HG03469 (cell line): ENCODE measurements around the gene SHMT1.
"Not testable (repeated sequence)": the region's sequence is repeated elsewhere in the genome, so short reads cannot be mapped to it uniquely, and the experiment has no call there.

ENCODE experiments used
- ATAC-seq: cut with Tn5 transposase; IDR thresholded peaks from one replicate; pipeline ENCODE4 v1.9.1; 2021; ENCODE audit warnings: mild to moderate bottlenecking, moderate library complexity, moderate number of reproducible peaks; ENCODE audit not compliant: unreplicated experiment

SHMT1 gene

DNA sequence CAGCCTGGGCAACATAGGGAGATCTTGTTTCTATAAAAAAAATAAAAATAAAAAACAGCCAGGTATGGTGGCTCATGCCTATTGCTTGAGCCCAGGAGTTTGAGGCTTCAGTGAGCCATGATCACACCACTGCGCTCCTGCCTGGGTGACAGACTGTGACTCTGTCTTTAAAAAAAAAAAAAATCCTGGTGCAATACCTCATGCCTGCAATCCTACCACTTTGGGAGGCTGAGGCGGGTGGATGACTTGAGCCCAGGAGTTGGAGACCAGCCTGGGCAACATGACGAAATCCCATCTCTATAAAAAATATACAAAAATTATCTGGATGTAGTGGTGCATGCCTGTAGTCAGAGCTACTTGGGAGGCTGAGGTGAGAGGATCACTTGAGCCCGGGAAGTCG, 15.3 kb upstream of the SHMT1 start:
- not testable (repeated sequence) for ATAC-seq

DNA sequence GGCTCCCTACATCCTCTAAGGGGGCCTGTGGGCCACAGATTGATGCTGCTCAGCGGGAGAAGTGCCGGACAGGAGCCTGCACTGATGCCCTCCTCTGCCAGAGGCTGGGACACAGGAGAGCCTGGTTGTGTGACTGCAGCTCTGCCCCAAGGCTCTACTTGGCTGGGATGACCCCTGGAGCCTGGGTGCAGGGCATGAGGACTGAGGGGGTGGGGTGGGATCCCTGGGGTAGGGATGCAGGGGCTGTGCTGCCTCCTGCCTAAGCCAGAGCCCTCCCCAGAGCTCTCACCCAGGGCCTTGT, 14.8 kb upstream of the SHMT1 start:
- no peak for ATAC-seq

DNA sequence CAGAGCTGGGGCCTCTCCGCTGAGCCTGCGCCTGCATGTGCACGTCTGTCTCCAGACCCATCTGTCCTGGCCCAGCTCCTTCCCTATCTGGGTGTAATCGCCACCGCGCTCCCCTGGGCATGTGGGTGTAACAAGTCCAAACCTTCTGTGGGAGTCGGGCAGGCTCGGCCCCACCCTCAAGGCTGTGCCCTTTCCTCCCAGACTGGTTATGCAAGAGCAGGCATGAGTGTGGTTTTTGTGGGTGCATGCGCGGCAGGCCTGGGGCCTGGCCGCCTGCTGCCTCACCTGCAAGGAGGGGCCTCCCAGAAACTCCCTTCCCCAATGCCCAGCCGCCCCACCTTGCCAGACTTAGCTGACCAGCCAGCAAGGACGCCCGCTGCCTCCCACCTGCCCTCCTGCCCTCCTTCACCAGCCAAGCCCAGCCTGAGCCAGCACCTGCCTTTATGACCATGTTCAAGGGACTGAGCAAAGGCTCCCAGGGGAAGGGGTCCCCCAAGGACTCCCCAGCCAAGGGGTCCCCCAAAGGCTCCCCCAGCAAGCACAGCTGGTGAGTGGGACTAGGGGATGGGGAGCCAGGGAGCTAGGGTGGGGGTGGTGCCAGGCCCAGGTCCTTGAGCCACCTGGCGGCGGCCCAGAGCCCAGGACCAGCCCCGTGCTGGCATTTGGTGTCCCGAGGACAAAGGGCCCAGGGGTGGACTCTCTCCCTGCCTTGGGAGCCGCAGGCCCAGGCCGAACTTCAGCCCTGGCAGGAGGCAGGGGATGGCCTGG, 14.3 kb upstream of the SHMT1 start, which contains the start of gene EVPLL:
Gene EVPLL (plus strand): TSS at position 342 of the 768 bp plus-strand sequence. CDS start 3,160 bp downstream, outside the sequence.
- no peak for ATAC-seq

DNA sequence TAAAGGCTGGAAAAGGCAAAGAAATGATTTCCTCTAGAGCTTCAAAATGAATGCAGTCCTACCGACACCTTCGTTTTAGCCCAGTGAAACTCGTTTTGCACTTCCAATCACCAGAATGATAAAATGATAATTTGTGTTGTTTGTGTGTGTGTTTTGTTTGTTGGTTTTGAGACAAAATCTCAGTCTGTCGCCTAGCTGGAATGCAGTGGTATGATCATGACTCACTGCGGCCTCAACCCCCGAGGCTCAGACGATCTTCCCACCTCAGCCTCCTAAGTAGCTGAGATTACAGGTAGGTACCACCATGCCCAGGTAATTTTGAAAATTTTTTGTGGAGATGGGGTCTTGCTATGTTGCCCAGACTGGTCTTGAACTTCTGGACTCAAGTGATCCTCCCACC, 10.9 kb upstream of the SHMT1 start:
- no peak for ATAC-seq

DNA sequence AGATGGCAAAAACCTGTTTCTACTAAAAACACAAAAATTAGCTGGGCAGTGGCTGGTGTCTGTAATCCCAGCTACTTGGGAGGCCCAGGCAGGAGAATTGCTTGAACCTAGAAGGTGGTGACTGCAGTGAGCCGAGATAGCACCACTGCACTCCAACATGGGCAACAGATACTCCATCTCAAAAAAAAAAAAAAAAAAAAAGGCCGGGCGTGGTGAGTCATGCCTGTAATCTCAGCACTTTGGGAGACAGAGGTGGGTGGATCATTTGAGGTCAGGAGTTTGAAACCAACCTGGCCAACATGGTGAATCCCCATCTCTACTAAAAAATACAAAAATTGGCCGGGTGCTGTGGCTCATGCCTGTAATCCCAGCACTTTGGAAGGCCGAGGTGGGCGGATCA, 9.8 kb upstream of the SHMT1 start:
- ATAC-seq: not testable (repeated sequence)

DNA sequence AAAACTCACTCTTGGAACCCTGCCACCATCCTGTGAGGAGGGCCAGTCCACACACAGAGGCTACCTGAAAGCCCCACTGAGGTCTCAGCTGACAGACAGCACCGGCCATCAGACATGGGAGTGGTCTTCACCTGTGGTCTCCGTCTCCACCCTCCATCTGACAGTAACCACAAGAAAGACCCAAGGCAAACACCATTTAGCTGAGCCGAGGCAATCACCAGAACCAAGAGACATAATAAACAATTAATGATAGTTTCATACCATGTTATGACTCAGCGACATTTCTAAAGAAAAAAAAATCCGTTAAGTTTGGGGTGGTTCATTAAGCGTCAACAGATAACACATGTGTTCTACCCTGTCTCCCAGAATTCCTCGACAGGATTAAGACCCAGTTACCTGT, 8.1 kb upstream of the SHMT1 start:
- no peak for ATAC-seq

DNA sequence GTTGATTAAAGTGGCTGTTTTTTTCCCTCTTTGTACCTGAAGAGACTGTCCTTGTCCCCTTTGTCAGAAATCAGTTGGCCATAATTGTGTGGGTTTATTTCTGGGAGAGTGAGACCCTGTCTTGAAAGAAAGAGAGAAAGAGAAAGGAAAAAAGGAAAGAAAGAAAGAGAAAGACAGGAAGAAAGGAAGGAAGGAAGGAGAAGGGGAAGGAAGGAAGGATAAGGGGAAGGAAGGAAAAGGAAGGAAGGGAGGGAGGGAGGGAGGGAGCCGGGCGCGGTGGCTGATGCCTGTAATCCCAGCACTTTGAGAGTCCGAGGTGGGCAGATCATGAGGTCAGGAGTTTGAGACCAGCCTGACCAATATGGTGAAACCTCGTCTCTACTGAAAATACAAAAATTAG, 7.4 kb upstream of the SHMT1 start:
- no peak for ATAC-seq

DNA sequence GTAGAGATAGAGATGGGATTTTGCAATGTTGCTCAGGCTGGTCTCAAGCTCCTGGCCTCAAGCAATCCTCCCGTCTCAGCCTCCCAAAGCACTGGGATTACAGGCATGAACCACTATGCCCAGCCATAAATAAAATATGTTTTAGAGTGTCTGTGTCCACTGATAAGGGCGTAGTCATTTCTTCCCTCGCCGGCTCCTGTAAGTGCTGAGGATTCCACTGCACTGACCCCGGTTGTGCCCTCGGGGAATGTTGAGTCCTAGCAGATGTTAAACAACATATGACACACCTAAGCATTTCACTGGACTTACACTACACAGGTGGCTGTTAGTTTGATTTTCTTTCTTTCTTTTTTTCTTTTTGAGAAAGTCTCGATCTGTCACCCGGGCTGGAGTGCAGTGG, 5.6 kb upstream of the SHMT1 start:
- no peak for ATAC-seq

DNA sequence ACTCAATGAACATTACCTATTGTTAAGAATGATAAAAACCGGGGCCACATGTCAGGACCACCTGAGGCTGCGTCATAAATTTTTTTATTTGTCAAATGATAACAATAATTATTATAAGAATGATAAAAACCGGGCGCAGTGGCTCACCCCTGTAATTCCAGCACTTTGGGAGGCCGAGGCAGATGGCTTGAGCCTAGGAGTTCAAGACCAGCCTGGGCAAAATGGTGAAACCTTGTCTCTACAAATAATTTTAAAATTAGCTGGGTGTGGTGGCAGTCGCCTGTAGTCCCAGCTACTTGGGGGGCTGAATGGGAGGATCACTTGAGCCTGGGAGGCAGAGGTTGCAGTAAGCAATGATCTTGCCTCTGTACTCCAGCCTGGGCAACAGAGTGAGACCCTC, 816 bp upstream of the SHMT1 start:
- no peak for ATAC-seq

DNA sequence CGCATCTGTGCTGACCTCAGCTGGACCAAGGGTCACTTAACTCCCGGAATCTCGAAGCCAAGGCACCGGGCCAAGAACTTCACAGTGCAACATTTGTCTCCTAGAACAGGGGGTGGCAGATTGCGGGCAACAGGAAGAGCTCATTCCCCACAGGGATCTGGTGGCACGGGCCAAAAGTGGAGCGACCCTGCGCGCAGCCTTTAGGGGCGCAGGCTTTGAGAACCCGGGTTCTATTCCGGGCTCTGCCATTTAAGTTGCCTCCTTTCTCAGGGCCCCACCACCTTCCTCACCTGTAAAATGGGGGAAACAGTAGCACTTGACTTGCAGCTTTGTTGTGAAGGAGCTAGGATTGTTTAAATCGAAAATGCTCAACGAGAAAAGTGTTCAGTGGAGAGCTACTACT, 651 bp downstream of the SHMT1 start:
- ATAC-seq: no peak

DNA sequence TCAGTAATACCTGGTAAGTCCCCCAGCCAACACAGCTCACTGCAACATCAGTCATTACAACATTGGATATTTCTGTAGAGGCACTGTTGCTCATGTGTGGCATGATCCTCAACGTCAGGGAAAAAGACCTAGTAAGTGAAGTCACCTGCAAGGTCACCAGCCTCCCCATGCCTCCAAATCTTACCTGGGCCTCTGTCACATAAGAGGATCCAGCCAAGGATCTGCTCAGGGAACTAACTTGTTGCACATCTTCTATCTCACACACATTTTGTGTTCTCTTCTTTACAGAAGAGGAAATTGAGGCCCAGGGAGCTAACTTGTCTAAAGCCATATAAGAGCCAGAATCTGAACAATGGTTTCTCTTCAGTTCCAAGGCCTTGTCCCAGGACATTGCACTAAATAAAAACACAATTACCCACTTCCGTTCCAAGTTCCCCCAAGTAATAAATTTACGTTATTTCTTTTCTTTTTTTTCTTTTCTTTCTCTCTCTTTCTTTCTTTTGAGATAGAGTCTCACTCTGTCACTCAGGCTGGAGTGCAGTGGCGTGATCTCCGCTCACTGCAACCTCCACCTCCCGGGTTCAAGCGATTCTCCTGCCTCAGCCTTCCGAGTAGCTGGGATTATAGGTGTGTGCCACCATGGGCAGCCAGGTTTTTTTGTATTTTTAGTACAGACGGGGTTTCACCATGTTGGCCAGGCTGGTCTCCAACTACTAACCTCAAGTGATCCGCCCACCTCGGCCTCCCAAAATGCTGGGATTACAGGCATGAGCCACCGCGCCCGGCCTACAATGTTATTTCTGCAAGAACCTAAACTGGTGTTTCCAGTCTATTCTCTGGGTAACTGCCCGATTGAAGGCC, 1.3 kb downstream of the SHMT1 start:
- no peak for ATAC-seq

DNA sequence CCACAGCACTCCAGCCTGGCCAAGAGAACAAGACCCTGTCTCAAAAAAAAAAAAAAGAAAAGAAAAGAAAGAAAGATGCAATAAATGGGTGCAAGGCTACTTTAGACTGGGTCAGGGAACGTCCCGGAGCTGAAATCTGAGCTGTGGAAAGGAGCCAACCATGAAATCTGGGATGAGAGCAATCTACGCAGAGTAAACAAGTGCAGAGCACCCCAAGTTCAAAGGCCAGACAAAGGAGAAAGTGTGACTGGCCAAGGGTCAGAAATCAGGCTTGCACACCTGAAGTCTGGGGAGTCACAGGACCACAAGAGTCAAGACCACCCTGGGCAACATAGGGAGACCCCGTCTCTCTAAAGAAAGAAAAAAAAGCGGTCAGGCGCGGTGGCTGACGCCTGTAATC, 2.8 kb downstream of the SHMT1 start:
- no peak for ATAC-seq

DNA sequence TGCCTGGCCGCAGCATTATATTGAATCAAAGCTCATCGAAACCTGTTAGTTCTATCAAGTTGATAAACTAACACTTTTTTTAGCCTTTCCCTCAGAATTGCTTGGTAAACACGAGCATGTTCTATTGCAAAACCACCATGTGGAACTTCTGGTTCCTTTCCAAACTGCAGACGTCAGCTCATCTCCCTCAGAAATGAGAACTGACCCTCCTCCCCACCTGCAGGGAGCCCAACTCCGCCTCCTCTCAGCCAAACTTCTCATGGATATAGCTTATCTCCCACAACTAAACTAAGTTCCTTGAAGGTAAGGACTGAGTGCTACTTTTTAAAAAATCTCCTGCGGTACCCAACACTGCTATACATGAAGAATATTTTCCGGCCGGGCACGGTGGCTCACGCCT, 6.7 kb downstream of the SHMT1 start:
- ATAC-seq: no peak

DNA sequence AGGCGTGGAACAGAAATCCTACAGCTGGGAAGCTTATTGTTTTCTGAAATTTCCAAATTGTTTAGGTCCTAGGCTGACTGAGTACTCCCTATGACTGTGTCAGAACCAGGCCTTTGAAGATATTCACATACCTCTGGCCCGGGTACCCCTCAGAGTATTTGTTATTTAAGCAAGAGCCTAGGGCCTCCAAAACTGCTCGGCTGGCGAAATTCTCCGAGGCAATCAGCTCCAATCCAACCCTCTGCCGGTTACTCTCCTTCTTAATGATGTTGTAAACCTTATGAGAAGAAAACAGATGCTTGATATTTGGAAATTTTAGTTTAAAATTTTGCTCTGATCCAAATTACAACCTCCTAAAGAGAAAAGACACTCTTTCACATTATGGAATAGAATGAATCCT, 9.8 kb downstream of the SHMT1 start:
- no peak for ATAC-seq

DNA sequence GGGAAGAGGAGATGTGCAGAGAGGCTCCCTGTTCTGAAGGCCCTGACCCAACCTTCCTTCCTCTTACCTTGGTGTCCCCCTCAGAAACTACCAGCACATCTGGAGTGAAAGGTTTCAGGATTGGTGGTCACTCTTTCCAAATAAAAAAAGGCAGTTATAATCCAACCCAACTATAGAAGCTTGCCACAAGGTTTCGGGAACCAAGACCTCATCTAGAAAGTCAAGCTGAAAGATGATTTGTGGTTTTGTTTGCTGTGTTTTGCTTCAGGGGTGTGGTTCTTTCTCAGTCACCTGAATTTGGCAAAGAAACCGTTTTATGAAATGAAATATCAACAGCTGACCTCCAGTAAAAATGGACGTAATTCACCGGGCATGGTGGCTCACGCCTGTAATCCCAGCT, 19.3 kb downstream of the SHMT1 start:
- ATAC-seq: no peak

DNA sequence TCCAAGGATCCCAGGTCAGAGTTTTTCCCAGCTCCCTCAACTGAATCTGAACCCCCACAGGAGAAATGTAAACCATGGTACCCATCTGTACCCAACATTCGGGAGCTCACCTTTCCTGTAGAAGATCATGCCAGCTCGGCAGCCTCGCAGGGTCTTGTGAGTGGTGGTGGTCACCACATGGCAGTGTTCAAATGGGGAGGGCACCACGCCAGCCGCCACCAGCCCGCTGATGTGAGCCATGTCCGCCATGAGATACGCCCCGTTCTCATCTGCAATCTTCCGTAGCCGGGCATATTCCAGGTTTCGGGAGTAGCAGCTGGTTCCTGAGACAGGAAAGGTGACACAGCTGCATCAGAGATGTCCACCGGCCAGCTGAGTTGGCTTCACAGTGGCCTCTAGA, 23.4 kb downstream of the SHMT1 start:
- no peak for ATAC-seq

DNA sequence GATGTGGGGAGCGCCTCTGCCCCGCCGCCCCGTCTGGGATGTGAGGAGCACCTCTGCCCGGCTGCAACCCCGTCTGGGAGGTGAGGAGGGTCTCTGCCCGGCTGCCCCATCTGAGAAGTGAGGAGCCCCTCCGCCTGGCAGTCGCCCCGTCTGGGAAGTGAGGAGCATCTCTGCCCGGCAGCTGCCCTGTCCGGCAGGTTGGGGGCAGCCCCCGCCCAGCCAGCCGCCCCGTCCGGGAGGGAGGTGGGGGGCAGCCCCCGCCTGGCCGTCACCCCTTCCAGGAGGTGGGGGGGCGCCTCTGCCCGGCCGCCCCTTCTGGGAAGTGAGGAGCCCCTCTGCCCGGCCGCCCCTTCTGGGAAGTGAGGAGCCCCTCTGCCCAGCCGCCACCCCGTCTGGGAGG, 25.2 kb downstream of the SHMT1 start:
- ATAC-seq: not testable (repeated sequence)

DNA sequence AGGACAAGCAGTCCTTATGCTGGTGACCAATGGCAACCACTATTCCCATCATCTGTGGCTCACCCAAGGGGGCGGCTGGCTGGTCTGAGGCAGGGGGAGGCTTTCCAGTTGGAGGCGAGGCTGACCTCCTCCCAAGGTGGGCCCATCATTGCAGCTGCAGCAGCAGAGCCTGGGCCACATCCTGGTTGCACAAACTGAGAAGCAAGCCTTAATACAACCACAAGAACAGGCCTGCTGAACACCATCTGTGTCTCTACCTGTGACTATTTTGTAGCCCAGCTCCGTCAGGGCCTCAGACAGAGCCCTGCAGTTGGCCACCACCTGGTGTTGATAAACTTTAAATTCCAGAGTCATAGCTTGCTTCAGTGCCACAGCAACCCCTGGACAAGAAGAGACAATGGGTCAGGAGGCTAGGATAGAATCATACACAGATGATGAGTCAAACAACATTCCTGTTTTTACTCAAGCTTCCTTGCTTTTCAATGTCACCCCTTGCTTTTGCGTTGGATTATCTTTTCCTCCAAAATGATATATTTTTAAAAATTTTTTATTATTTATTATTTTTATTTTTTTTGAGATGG, 30.4 kb downstream of the SHMT1 start:
- ATAC-seq: no peak

DNA sequence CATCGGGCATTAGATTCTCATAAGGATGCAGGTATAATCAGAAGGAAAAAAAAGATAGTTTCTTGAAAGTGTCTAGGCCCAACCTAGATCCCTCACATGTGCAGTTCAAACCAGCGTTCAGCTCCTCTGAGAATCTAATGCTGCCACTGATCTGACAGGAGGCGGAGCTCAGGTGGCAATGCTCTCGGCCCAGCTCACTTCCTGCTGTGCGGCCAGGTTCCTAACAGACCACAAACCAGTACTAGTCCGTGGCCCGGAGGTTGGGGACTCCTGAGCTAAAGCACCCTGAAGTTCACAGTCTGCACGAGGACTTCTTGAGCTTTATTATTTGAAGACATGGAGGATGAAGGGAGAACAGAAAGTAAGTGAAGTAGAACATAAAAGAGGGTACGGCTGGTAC, 31.5 kb downstream of the SHMT1 start:
- no peak for ATAC-seq

DNA sequence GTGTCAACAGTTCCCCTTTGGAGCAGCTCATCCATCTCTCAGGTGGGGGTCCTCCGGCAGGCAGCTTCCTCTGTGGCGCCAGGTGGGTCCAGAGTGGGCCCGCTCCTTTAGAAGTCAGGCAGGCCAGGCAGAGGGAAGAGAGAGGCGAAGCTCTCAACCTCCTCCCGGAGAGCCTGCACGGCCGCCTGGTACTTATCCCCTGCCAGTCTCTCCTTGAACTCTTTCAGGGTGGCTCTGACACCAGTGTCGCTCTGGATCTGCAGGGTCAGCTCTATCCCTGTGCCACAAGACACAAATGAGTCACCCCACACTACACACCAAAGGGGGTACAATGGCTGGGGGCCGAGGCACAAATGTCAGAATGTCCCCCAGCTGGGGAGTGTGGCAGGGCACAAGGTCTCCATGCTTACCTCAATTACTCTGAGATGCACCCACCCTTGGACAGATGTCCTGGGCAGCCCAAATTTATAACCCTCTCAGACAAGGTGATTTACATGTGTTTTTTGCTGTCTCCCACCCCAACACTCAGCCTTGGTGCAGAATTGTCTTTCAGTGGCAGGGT, 34.6 kb downstream of the SHMT1 start:
- no peak for ATAC-seq

DNA sequence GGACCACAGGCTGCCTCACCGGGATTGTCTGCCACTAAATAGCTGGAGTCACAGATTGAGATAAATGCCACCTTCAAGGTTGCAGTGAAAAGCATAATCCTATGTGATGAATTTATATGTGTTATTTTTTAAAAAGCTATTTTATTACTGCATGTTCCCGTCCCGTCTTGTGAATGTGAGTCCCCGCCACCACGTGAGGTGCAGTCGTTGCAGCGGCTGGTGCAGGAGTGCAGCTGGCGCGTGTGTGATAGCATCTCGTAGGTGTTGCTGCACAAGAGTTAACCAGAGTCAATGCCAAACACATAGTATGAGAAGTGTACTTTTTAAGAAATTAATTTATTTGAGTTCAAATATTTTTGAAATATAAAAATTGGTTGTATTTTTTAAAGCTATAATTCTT, 35.8 kb downstream of the SHMT1 start:
- no peak for ATAC-seq

DNA sequence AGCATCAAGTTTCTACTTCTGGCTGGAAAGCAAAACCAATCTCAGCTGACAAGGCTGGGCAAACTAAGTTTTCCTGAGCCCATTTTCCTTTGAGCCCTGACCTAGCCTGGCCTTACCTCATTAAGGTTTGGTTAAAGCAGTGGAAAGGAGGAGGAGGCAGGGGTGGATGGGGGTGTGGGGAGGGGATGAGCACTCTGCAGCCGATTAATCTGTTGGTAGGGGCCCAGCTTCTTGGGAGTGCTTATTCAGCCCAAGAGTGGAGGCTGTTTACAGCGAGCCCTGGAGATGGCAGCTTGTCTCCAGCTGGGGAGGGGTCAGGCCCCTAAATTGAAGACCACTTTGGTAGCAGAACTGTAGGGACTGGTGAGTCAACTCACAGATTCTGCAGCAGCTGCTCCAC, 36.3 kb downstream of the SHMT1 start:
- no peak for ATAC-seq
